Stimulated activated CD8-positive, alpha-beta memory T cell treated with anti-CD3 and anti-CD28 coated beads, Interleukin-4, amount 100 ng/mL, for 48 hours (primary cell): ENCODE data around the gene RHBDF2.
A peak's percentile ranks its signal among the peaks of the same experiment; 100 is the strongest.

ENCODE experiments used
- DNase-seq: peaks from one replicate; pipeline ENCODE4 v3.0.0-alpha.2; 2020

RHBDF2 gene

DNA sequence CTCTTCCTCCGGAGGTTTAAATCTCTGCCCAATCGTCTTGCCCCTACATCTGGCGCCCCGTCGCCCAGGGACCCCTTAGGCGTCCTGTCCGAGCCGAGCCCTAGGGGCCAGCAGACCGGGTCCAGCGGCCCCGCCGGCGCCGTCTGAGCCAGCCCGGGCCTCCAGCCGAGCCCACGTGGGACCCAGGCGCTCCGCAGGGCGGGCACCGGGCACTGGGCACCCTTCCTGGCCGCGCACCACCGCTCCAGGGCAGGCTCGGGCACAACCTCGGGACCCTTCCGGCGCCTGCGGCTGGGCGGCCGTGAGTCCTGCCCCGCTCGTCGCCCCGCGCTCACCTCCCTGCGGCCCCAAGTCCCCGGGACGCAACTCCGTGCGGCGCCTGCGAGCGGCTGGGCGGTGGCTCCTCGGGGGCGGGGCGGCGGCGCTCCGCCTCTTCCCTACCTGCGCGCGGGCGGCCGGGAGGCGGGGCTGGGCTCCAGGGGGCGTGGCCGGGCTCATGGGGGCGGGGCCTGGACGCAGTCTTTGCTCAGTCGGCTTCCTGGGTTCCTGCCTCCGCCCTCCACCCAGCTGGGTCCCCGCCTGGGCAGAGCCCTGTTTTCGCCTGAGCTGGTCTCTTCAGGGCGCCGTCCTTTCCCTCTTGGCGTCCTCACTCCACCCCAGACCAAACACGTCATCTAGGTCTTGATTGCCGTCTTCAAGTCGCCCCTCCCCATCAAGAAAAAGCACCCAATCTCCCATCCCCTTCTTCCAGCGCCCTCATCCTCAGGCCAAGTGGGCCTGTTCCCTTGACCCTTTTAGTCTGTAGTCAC is at the start of gene RHBDF2:
RHBDF2 (minus strand) TSS at position 406 of the 809 bp plus-strand sequence. CDS start 19,899 bp downstream, outside the sequence.
- DNase-seq, result peak; percentile 99

DNA sequence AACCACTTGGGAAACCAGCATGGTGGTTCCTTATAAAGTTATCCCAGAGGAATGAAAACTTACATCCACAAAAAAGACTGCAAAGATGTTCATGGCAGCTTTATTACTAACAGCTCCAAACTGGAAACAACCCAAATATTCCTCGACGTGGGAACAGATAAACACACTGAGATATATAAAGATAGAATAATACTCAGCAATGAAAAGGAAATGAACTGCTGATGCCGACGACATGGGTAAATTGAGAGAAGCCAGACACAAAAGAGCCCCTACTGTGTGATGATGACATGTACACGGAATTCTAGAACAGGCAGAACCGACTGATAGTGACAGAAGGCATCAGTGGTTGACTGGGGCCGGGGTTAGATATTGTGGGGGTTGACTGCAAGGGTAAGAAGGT is 48.3 kb upstream of the RHBDF2 start:
- DNase-seq, result no peak

DNA sequence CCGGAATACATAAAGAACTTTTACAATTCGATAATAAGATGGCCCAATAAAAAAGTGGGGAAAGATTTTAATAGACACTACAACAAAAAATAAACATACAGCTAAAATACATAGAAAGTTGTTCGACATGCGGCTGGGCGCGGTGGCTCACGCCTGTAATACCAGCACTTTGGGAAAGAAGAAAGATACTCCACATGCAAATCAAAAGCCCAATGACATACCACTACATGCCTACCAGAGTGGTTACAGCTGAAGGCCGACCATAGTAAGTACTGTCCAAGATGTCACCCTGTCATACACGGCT is 47.9 kb upstream of the RHBDF2 start:
- DNase-seq, result no peak

DNA sequence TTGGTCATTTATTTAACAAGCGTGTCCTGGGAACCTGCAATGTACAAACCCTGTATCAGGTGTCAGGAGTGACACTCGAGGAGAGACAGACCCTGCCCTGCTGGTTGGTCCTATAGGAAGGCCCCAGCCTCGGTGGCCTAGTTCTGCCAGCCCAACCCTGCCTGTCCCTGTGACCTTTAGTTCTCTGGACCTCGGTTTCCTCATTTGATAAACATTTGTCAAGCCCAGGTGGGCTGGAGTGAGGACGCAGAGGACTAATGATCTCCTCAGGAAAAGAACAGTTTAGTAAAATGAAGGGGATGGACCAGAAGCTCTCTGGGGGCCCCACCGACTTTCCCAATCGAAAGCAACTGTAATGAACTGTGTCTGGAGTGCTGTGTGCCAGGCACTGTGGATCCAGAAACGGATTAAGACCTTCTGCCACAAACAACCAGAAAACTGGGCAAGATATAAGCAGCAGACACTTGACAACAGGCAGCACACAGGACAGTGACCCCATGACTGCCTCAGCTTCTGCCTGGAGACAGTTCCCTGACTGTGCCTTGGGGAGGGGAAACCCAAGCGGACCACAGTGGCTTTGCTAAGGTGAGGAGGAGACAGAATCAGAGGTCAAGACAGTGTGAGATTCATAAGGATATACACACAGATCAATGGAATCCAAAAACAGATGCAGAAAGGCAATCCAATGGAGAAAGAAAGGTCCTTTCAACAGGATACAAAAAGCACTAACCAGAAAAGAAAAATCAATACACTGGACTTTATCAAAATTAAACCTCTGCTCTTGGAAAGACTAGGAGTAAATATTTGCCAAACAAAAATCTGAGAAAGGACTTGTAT is 47.4 kb upstream of the RHBDF2 start:
- DNase-seq, result no peak

DNA sequence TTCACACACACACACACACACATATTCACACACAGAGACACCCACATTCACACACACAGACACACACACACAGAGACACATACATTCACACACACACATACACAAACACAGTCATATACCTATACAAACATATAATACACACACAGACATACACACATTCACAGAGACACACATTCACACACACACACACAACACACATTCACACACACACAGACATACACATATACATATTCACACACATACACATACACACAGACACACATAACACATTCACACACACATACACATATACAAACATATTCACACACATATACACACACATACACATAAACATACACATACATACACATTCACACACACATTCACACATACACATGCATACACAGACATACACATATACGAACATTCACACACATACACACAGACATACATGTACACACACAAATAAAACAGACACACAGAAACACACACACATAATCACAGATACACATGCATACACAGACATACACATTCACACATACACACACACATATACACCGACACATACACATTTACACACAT is 46.5 kb upstream of the RHBDF2 start:
- DNase-seq, result no peak

DNA sequence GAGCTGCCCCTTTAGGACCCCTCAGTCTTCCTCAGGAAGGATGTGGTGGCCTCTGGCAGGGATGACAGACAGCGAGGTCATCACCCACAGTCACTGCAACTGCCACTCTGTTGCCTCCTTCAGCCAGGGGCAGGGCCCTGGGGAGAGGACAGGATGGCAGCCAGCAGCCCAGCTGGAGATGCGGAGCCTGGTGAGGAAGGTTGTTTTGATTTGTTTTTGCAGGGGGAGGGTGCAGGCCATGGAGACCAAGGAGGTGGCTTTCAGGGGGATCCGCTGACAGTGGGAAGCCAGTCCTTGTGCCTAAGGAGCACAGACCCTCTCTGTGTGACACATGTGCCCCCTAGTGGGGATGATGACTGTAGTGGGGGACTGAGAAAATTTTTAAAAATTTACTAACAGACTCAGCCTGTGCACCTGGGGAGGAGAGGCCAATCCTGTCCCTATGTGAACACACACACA is 46.0 kb upstream of the RHBDF2 start:
- peak; percentile 73 for DNase-seq

GRCh38 chr17:76546556-76547182 is 45.4 kb upstream of the RHBDF2 start:
- no peak for DNase-seq

DNA sequence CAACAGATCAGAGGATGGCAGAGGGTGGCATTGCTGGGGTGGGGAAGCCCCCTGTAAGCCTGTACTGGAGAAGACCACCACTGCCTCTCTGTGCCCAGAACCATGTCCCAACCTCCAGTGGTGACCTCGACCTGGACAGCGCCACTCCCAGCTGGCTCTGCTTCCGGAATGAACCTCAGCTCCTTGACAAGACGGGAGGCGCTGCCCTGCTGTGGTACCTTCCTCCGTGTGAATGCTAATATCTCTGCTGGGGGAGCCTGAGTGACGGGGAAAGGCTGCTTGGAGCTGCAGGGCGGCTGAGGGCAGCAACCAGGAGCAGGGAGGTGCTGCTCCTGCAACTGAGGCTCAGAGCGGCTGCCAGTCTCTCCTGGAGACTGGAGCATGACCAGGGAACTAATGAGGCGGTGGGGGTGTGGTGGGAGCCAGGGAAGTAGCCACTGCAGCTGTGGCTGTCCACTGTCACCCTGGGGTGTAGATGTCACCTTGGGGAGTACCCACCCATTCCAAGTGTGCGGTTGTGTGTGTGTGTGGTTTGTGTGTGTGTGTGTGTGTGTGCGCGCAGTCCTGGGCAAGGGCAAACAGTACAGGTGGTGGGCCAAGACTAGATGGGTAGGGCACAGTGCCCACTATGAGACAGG is 44.8 kb upstream of the RHBDF2 start:
- DNase-seq, result no peak

DNA sequence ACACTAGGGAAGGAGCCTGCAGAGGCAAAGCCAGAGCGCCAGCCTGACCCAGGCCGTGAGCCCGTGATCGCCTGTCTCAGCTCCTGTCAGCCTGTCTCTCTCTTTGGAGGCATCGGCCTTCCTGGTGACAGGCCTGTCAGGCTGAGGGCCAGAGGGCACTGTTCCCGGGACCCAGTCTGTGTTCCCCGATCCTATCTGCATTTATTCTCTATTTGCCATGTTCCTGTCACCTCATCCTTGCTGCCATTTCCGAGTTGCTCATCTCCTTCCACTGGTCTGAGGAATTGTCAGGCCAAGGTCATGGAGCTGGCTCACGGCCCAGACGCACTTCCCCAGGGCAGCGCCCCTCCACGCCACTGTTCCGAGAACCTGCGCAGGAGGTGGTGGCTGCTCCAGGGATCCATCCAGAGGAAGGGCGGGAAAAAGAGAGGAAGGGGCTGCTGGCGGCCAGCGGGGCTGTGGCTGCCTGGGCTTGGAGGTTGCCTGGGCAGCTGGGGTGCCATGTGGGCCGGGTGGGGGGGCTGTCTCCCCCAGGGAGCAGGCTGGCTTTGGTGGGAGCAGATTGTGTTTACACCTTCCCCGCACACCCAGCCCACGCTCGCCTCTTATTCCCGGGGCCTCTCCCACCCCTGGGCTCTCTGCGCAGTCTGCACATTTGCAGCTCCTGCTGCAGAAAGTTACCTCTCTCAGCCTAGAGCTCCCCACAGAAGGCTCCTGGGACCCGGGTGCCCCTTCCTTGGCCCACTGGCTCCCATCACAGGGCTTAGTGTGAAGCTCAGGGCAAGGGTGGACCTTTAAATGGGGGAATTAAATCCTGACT is 43.5 kb upstream of the RHBDF2 start:
- DNase-seq, result no peak

GRCh38 chr17:76543826-76544545 is 42.8 kb upstream of the RHBDF2 start:
- no peak for DNase-seq

- no peak for DNase-seq
Measured at GRCh38 chr17:76543482-76543825, 42.2 kb upstream of the RHBDF2 start.

GRCh38 chr17:76542984-76543383 is 41.8 kb upstream of the RHBDF2 start:
- no peak for DNase-seq

- DNase-seq, result no peak
Measured at GRCh38 chr17:76542566-76542971, 41.3 kb upstream of the RHBDF2 start.

GRCh38 chr17:76541739-76542454 is 40.7 kb upstream of the RHBDF2 start:
- no peak for DNase-seq

DNA sequence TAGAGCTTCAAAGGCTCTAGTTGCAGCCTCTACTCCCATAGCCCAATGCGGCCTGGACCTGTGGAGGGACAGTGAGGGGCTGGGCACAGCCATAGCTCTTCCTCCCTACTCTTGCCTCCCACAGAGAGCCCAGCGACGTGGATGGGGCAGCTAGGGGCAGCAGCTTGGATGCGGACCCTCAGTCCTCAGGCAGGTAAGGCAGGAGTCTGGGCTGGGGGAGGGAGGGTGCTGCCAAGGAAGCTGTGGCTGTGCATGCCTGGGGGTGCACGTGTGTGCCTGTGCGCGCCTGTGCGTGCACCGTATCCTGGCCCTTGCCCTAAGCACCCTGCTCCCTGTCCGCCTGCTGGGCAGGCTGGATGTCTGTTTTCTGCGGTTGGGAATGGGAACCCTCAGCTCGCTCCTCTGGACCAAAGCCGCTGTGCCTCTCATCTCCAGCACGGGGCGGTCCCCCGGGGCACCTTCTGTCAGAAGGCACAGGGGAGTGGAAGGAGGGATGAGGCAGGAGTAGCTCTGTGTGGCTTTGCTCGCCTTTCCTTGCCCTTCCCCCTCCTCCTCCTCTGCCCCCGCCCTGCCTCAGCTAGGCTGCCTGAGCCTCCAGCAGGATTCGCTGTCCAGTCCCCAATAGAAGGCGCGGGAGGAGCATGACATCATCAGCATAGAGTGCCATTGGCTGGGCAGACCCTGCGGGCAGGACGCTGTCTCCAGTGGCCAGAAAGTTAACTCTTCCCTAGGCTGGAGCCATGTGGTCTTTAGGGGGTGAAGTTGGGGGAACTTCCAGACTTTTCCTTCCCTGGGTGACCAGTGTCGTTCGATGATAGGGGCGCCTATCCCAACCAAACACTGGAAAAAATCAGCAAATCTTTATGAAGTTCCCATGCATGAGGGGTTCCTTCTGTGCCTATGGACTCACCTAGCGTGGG is 39.4 kb upstream of the RHBDF2 start:
- no peak for DNase-seq

DNA sequence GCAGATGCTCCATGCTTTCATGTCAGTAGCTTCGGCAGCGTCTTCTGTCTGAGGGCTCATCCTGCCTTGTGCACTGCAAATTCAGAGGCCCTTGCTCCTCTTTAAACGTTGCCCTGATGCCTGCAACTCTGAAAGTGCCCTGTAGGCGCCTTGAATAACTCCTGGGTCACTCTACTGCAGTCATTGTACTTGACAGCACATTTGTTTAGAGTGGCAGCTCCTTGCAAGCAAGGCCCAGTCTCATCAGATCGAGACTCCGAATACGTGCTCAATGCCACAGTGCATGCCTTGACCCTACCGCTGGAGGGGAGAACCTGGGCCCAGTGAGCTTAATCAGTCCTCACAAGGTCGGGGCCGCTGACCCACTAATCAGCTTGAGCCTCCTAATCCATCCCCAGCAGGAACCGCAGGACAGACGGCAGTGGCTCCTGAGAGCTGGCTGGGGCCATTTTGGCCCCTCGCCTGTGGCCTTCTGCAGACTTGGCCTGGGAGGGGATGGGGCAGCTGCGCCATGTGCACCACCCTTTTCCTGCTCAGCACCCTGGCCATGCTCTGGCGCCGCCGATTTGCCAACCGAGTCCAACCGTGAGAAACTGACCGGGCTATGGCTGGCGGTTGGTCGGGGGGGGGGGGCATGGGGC is 38.5 kb upstream of the RHBDF2 start, which contains the start of gene PRCD:
PRCD (plus strand) TSS at position 414 of the 641 bp plus-strand sequence; CDS start at position 512, 98 bp downstream.
- no peak for DNase-seq

GRCh38 chr17:76538941-76539570 is 37.8 kb upstream of the RHBDF2 start:
- DNase-seq, result no peak

GRCh38 chr17:76538281-76538931 is 37.2 kb upstream of the RHBDF2 start:
- no peak for DNase-seq
